Endothelial cell of umbilical vein (primary cell): Measurements from ENCODE around the gene MDN1. TPM values are rescaled to one million over a fixed set of nuclear protein-coding genes. Genes with fewer than 3 reads are reported as not detected.

Experiments used
- BruUV-seq: library from RNA; stranded (reverse); fragments of 400-500 nt; replicated peaks from 2 replicates; lab custom pipeline; 2021; lab: Mats Ljungman, UMichigan
- CTCF ChIA-PET: fragments of 300-600, 350-600 bp; sonication (Branson Sonifier 250); formaldehyde crosslinking; loops from one replicate; lab custom pipeline; 2021; ENCODE audit warnings: antibody characterized with exemption, inconsistent platforms; lab: Charles Lee
- POLR2A ChIA-PET: fragments of 300-600, 350-600 bp; sonication (Branson Sonifier 250); formaldehyde crosslinking; loops from one replicate; lab custom pipeline; 2021; ENCODE audit warnings: antibody characterized with exemption, inconsistent platforms; lab: Charles Lee
- DNase-seq: peaks from one replicate; pipeline ENCODE4 v3.0.0-alpha.2; 2011; ENCODE audit warnings: low read depth, low spot score
- FAIRE-seq: peaks from 2 replicates; lab custom pipeline; 2011; peaks lifted over from hg19 to GRCh38; lab: Jason Lieb, UNC
- H2AFZ ChIP-seq: 2 replicates; pipeline ENCODE4 v1.6.0; 2012; ENCODE audit warnings: low read depth, low read length, control low read depth, inconsistent platforms
- H3K27ac ChIP-seq: 2 replicates; pipeline ENCODE4 v1.5.1; 2011; ENCODE audit warnings: low read depth, mild to moderate bottlenecking, control low read depth, low read length, moderate library complexity; ENCODE audit not compliant: insufficient read depth
- H3K27me3 ChIP-seq, 2 experiments: 2 replicates each; pipeline versions ENCODE4 v1.6.0 to v1.6.1; 2011; ENCODE audit warnings: low read length in 2 of 2, mixed read lengths in 1 of 2; ENCODE audit not compliant: control insufficient read depth in 2 of 2, insufficient read depth in 2 of 2
- H3K36me3 ChIP-seq, 2 experiments: 2 replicates in 1 of 2; 3 replicates in 1 of 2; pipeline ENCODE4 v1.5.1; 2011; ENCODE audit warnings: low read length in 2 of 2, mild to moderate bottlenecking in 1 of 2, moderate library complexity in 1 of 2; ENCODE audit not compliant: control insufficient read depth in 2 of 2, insufficient read depth in 2 of 2; ENCODE audit errors: extremely low read depth in 1 of 2
- H3K4me1 ChIP-seq: 3 replicates; pipeline ENCODE4 v1.5.1; 2011; ENCODE audit warnings: mild to moderate bottlenecking, low read length; ENCODE audit not compliant: control insufficient read depth, insufficient read depth; ENCODE audit errors: extremely low read depth
- H3K4me2 ChIP-seq: 2 replicates; pipeline ENCODE4 v1.6.1; 2011; ENCODE audit warnings: low read length, control low read depth, mixed read lengths; ENCODE audit not compliant: insufficient read depth
- H3K4me3 ChIP-seq, 3 experiments: fragments of 200-600 bp in 1 of 3; sonication (generic), shearing (Covaris generic) in 1 of 3; replicated peaks in 1 of 3; 2 replicates each; pipeline ENCODE4 v1.5.1; 2011 to 2016; ENCODE audit warnings: control low read depth in 3 of 3, low read length in 3 of 3, mild to moderate bottlenecking in 2 of 3, inconsistent platforms in 1 of 3, low read depth in 1 of 3, moderate library complexity in 1 of 3; ENCODE audit not compliant: insufficient read depth in 1 of 3
- H3K79me2 ChIP-seq: 2 replicates; pipeline ENCODE4 v1.6.0; 2012; ENCODE audit warnings: low read length, inconsistent platforms; ENCODE audit not compliant: control insufficient read depth, insufficient read depth
- H3K9ac ChIP-seq: replicated peaks from 2 replicates; pipeline ENCODE3; 2011; ENCODE audit warnings: low read length, control low read depth; ENCODE audit not compliant: insufficient read depth; ENCODE audit errors: extremely low read depth
- H3K9me1 ChIP-seq: replicated peaks from 3 replicates; pipeline ENCODE4 v1.6.0; 2011; ENCODE audit warnings: mild to moderate bottlenecking, low read length; ENCODE audit not compliant: control insufficient read depth, insufficient read depth; ENCODE audit errors: extremely low read depth
- H3K9me3 ChIP-seq: replicated peaks from 2 replicates; pipeline ENCODE4 v1.5.1; 2012; ENCODE audit warnings: low read length, inconsistent platforms; ENCODE audit not compliant: control insufficient read depth, insufficient read depth
- H4K20me1 ChIP-seq: replicated peaks from 2 replicates; pipeline ENCODE3; 2011; ENCODE audit warnings: mild to moderate bottlenecking, low read length; ENCODE audit not compliant: control insufficient read depth, insufficient read depth; ENCODE audit errors: extremely low read depth
- EZH2 ChIP-seq: IDR thresholded peaks from 2 replicates; pipeline ENCODE4 v1.6.1; 2012; ENCODE audit warnings: borderline replicate concordance, low read depth, mild to moderate bottlenecking, moderate library complexity, low read length, inconsistent platforms; ENCODE audit not compliant: severe bottlenecking
- FOS ChIP-seq: IDR thresholded peaks from 2 replicates; pipeline ENCODE4 v1.6.1; 2011; ENCODE audit warnings: mild to moderate bottlenecking, low read length, moderate library complexity, borderline replicate concordance; ENCODE audit not compliant: insufficient read depth
- GATA2 ChIP-seq: IDR thresholded peaks from 2 replicates; pipeline ENCODE4 v1.7.0; 2011; ENCODE audit warnings: low read depth, mild to moderate bottlenecking, moderate library complexity, mixed read lengths, low read length; ENCODE audit not compliant: insufficient read length, insufficient read depth
- JUN ChIP-seq: IDR thresholded peaks from 2 replicates; pipeline ENCODE4 v1.6.1; 2011; ENCODE audit warnings: borderline replicate concordance, low read depth; ENCODE audit not compliant: insufficient read length, insufficient read depth
- MYC ChIP-seq: IDR thresholded peaks from one replicate; pipeline ENCODE4 v1.6.1; 2011; ENCODE audit warnings: mild to moderate bottlenecking, low read depth, low read length
- POLR2A ChIP-seq: IDR thresholded peaks from 2 replicates; pipeline ENCODE4 v1.6.1; 2012; ENCODE audit warnings: low read depth, mild to moderate bottlenecking, control low read depth, low read length
- POLR2AphosphoS5 ChIP-seq: IDR thresholded peaks from 2 replicates; pipeline ENCODE4 v1.6.1; 2012; ENCODE audit warnings: low read depth, mild to moderate bottlenecking, control low read depth, low read length, moderate library complexity; ENCODE audit not compliant: insufficient read depth
- dilution Hi-C: fragments of 300-500 bp; cut with MboI; formaldehyde crosslinking; loops from one replicate; pipeline ENCODE4 v1.15.0; 2019; ENCODE audit warnings: low sequenced_read_pairs; ENCODE audit not compliant: extremely low pct_ligation_motif_present
- intact Hi-C: fragments of 100-400 bp; cut with micrococcal nuclease; formaldehyde crosslinking; loops from one replicate; pipeline ENCODE4 v1.10.0; 2022
- polyA plus RNA-seq, 4 experiments: library from polyadenylated mRNA; depleted of rRNA in 3 of 4; stranded (reverse) in 3 of 4; unstranded in 1 of 4; fragments of >200 nt; gene quantifications; 2 replicates each; pipeline versions ENCODE4 v1.2.1 to v1.2.3, GENCODE V29; 2011 to 2012; ENCODE audit warnings: missing spikeins in 1 of 4
- total RNA-seq: library from RNA; stranded (reverse); gene quantifications from 2 replicates; pipeline ENCODE4 v1.2.3, GENCODE V29; 2021
- TF ChIP-seq, protein P1 (sequence below): IDR thresholded peaks from 2 replicates; pipeline ENCODE4 v1.6.1; 2011; ENCODE audit not compliant: insufficient read depth, insufficient read length
- TF ChIP-seq, protein P2 (sequence below), 2 donors: IDR thresholded peaks; 1 replicate in 1 of 2; 2 replicates in 1 of 2; pipeline ENCODE4 v1.5.1; 2011; ENCODE audit warnings: low read length in 2 of 2, mild to moderate bottlenecking in 2 of 2, moderate library complexity in 2 of 2, control low read depth in 1 of 2, inconsistent platforms in 1 of 2, low read depth in 1 of 2; ENCODE audit not compliant: insufficient read depth in 1 of 2; ENCODE audit errors: extremely low read depth in 1 of 2

MDN1 gene
- total and polyA plus RNA-seq, 2 donors (not counting 3 experiments of a cell fraction or from before 2014, with no cell fraction given): 9.2 to 39.6 TPM

DNA sequence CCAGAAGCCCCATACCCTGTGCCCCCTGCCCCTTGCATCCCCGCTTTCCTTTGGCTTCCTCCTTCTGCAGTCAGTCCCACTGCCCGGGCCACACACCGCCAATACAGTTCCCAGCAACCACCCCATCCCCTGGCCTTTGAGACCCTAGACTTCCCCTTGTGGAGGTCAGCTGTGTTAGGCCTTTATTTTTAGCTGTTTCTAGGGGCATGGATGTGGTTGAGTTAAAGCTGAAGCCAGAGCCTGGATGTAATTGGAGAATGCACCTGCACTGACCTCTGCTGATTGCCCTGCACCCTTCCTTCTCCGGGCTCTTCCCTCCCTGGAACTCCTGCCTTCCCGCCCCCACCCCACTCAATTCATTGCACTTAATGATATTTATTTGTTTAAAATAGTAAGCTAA lies 214.9 kb downstream of the MDN1 start:
- no peak for FAIRE-seq
- dilution Hi-C loops (no loop called here), intact Hi-C loops (no loop called here)
- DNase-seq: no peak
- Histone ChIP-seq H3K36me3 (no peaks in the 10 kb centered on the region), H2AFZ (no peak overlapping the region), H3K9me1 (no peaks in the 10 kb centered on the region), H3K4me3 (no peak overlapping the region), H4K20me1 (no peaks in the 10 kb centered on the region), H3K4me2 (no peak overlapping the region), H3K27ac (no peak overlapping the region), H3K79me2 (no peaks in the 10 kb centered on the region), H3K27me3 (no peaks in the 10 kb centered on the region), H3K4me1 (no peaks in the 10 kb centered on the region), H3K9ac (no peak overlapping the region), H3K9me3 (no peaks in the 10 kb centered on the region)
- TF ChIP-seq FOS: no peak
- ChIA-PET CTCF (interaction anchor here (0.8 to 1.7 kb wide), 3 partner anchors 14 to 232 kb away, joined by 4 to 8 read pairs (median 5); partner anchors contain the start of gene ANKRD6), POLR2A (no interaction called here)
- no TSS peak for BruUV-seq

DNA sequence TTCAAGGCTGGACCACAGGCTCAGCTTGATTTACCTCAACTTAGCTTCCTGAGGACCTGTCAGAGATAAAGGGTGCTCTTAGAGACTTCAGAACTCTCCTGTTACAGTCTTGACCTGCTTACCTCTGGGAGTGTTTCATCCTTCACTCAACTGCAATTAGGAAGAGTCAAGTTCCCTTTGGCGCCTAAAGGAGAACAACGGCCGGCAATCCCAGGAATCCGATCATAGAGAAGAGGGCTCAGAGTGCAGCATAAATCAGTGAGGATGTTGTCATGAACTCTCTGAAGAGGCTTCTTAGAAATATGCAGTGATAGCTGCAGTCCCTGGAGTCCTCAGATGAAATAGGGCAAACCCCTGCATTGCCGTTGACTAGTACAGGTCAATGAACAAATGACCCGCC lies 217.4 kb downstream of the MDN1 start:
- no peak for TF ChIP-seq MYC
- no peak for TF ChIP-seq FOS
- TF ChIP-seq, protein P1, sequence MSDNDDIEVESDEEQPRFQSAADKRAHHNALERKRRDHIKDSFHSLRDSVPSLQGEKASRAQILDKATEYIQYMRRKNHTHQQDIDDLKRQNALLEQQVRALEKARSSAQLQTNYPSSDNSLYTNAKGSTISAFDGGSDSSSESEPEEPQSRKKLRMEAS: no peak
- TF ChIP-seq EZH2: no peak
- TF ChIP-seq, protein P2, sequence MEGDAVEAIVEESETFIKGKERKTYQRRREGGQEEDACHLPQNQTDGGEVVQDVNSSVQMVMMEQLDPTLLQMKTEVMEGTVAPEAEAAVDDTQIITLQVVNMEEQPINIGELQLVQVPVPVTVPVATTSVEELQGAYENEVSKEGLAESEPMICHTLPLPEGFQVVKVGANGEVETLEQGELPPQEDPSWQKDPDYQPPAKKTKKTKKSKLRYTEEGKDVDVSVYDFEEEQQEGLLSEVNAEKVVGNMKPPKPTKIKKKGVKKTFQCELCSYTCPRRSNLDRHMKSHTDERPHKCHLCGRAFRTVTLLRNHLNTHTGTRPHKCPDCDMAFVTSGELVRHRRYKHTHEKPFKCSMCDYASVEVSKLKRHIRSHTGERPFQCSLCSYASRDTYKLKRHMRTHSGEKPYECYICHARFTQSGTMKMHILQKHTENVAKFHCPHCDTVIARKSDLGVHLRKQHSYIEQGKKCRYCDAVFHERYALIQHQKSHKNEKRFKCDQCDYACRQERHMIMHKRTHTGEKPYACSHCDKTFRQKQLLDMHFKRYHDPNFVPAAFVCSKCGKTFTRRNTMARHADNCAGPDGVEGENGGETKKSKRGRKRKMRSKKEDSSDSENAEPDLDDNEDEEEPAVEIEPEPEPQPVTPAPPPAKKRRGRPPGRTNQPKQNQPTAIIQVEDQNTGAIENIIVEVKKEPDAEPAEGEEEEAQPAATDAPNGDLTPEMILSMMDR (IDR thresholded peaks at IDR 0.05; ENCODE audit: extremely low read depth in 1 of 2, insufficient read depth in 1 of 2, low read depth in 1 of 2, low read length in 2 of 2): no peak
- TF ChIP-seq GATA2: no peak
- no peak for TF ChIP-seq POLR2A
- no peak for TF ChIP-seq JUN
- no peak for TF ChIP-seq POLR2AphosphoS5
- no peak overlapping the region for H3K4me2 ChIP-seq
- no peak overlapping the region for H3K27ac ChIP-seq
- intact Hi-C loops: no loop called here
- no TSS peak for BruUV-seq
- H4K20me1 ChIP-seq: no peaks in the 10 kb centered on the region
- H2AFZ ChIP-seq: no peak overlapping the region
- H3K4me1 ChIP-seq: no peaks in the 10 kb centered on the region
- CTCF ChIA-PET: interaction anchor here (1.4 kb wide), 1 partner anchor 8 kb away, joined by 4 read pairs; no protein-coding TSS in a partner anchor
- no peak for DNase-seq
- dilution Hi-C loops: no loop called here
- H3K36me3 ChIP-seq: no peaks in the 10 kb centered on the region
- no peak overlapping the region for H3K9ac ChIP-seq
- H3K27me3 ChIP-seq: peaks cover 0 to 1% of the 10 kb centered on the region in 2 experiments
- no peak overlapping the region for H3K4me3 ChIP-seq
- no peaks in the 10 kb centered on the region for H3K79me2 ChIP-seq
- H3K9me3 ChIP-seq: no peaks in the 10 kb centered on the region
- FAIRE-seq: no peak
- POLR2A ChIA-PET: no interaction called here
- H3K9me1 ChIP-seq: no peaks in the 10 kb centered on the region
